Activated CD4-positive, alpha-beta memory T cell treated with anti-CD3 and anti-CD28 coated beads, Interleukin-2, amount 10 ng/mL, durations not matched to agents 7 days and 5 days (primary cell): ENCODE measurements around the gene MAPK8IP1. TPM values are rescaled to one million over a fixed set of nuclear protein-coding genes. Genes with fewer than 3 reads are reported as not detected.

ENCODE experiments used
- CTCF ChIA-PET: fragments of 350-600 bp; sonication (Branson Sonifier 250); formaldehyde crosslinking; loops from one replicate; lab custom pipeline; 2021; ENCODE audit warnings: antibody characterized with exemption, inconsistent platforms; lab: Charles Lee
- POLR2A ChIA-PET: fragments of 350-600 bp; sonication (Branson Sonifier 250); formaldehyde crosslinking; loops from one replicate; lab custom pipeline; 2021; ENCODE audit warnings: antibody characterized with exemption; lab: Charles Lee
- DNase-seq: peaks from one replicate; pipeline ENCODE4 v3.0.0-alpha.2; 2020
- H3K27ac Mint-ChIP-seq: one replicate; pipeline ENCODE4 v1.8.0; 2021; ENCODE audit warnings: mild to moderate bottlenecking, mixed read lengths
- H3K27me3 Mint-ChIP-seq: one replicate; pipeline ENCODE4 v1.8.0; 2021; ENCODE audit warnings: mixed read lengths
- H3K36me3 Mint-ChIP-seq: one replicate; pipeline ENCODE4 v1.8.0; 2021; ENCODE audit warnings: low read depth, mixed read lengths
- H3K4me1 Mint-ChIP-seq: one replicate; pipeline ENCODE4 v1.8.0; 2021; ENCODE audit warnings: mixed read lengths
- H3K4me3 Mint-ChIP-seq: one replicate; pipeline ENCODE4 v1.8.0; 2021; ENCODE audit warnings: mild to moderate bottlenecking, mixed read lengths
- H3K9me3 Mint-ChIP-seq: one replicate; pipeline ENCODE4 v1.8.0; 2021; ENCODE audit warnings: mixed read lengths
- total RNA-seq, 2 experiments: library from RNA; stranded (reverse); gene quantifications; one replicate each; pipeline ENCODE4 v1.2.3, GENCODE V29; 2021

MAPK8IP1 gene
- total RNA-seq, 2 experiments from 2014 or later: 0.48 to 0.50 TPM

- Mint-ChIP-seq H3K36me3 (no peaks in the 10 kb centered on the region), H3K9me3 (no peaks in the 10 kb centered on the region), H3K27me3 (peaks cover 4% of the 10 kb centered on the region), H3K4me1 (peaks cover 7% of the 10 kb centered on the region), H3K4me3 (no peak overlapping the region), H3K27ac (no peak overlapping the region)
- no peak for DNase-seq
- POLR2A ChIA-PET: no interaction called here
- CTCF ChIA-PET: no interaction called here
These were observed 670 bp downstream of the MAPK8IP1 start for GRCh38 chr11:45885921-45886721.

- H3K27ac Mint-ChIP-seq: no peak overlapping the region
- H3K9me3 Mint-ChIP-seq: no peaks in the 10 kb centered on the region
- H3K4me3 Mint-ChIP-seq: no peak overlapping the region
- H3K4me1 Mint-ChIP-seq: peaks cover 7% of the 10 kb centered on the region
- DNase-seq: no peak
- no peaks in the 10 kb centered on the region for H3K36me3 Mint-ChIP-seq
- CTCF ChIA-PET: no interaction called here
- peaks cover 7% of the 10 kb centered on the region for H3K27me3 Mint-ChIP-seq
- POLR2A ChIA-PET: interaction anchor here (1.6 kb wide), 1 partner anchor 30 kb away, joined by 3 read pairs; no protein-coding TSS in a partner anchor
These were observed 1.5 kb downstream of the MAPK8IP1 start for GRCh38 chr11:45886816-45887520.

GRCh38 chr11:45887587-45887986, 2.1 kb downstream of the MAPK8IP1 start:
- no peak overlapping the region for H3K4me3 Mint-ChIP-seq
- no peak overlapping the region for H3K27ac Mint-ChIP-seq
- peaks cover 7% of the 10 kb centered on the region for H3K27me3 Mint-ChIP-seq
- CTCF ChIA-PET: no interaction called here
- peaks cover 7% of the 10 kb centered on the region for H3K4me1 Mint-ChIP-seq
- H3K9me3 Mint-ChIP-seq: no peaks in the 10 kb centered on the region
- POLR2A ChIA-PET: interaction anchor here (1.6 kb wide), 1 partner anchor 30 kb away, joined by 3 read pairs; no protein-coding TSS in a partner anchor
- no peaks in the 10 kb centered on the region for H3K36me3 Mint-ChIP-seq
- no peak for DNase-seq

GRCh38 chr11:45889555-45889954, 4.1 kb downstream of the MAPK8IP1 start:
- ChIA-PET CTCF (interaction anchor here (1.4 kb wide), 2 partner anchors 75 to 118 kb away, joined by 4 to 5 read pairs; no protein-coding TSS in a partner anchor), POLR2A (no interaction called here)
- no peaks in the 10 kb centered on the region for H3K36me3 Mint-ChIP-seq
- H3K9me3 Mint-ChIP-seq: no peaks in the 10 kb centered on the region
- no peak for DNase-seq
- peaks cover 5% of the 10 kb centered on the region for H3K4me1 Mint-ChIP-seq
- H3K27ac Mint-ChIP-seq: no peak overlapping the region
- H3K4me3 Mint-ChIP-seq: no peak overlapping the region
- H3K27me3 Mint-ChIP-seq: peaks cover 5% of the 10 kb centered on the region

- POLR2A ChIA-PET: interaction anchor here (1.7 kb wide), 1 partner anchor 40 kb away, joined by 3 read pairs; no protein-coding TSS in a partner anchor
- DNase-seq: no peak
- H3K9me3 Mint-ChIP-seq: no peaks in the 10 kb centered on the region
- no peak overlapping the region for H3K4me3 Mint-ChIP-seq
- H3K27me3 Mint-ChIP-seq: peaks cover 4% of the 10 kb centered on the region
- CTCF ChIA-PET: interaction anchor here (1.4 to 1.5 kb wide), 3 partner anchors 16 to 118 kb away, joined by 4 to 5 read pairs (median 4); no protein-coding TSS in a partner anchor
- peaks cover 3% of the 10 kb centered on the region for H3K4me1 Mint-ChIP-seq
- no peaks in the 10 kb centered on the region for H3K36me3 Mint-ChIP-seq
- no peak overlapping the region for H3K27ac Mint-ChIP-seq
These were observed 4.5 kb downstream of the MAPK8IP1 start for GRCh38 chr11:45889966-45890365.

GRCh38 chr11:45890886-45891550, 5.6 kb downstream of the MAPK8IP1 start:
- Mint-ChIP-seq H3K4me3 (no peak overlapping the region), H3K36me3 (no peaks in the 10 kb centered on the region), H3K27me3 (peaks cover 4% of the 10 kb centered on the region), H3K27ac (no peak overlapping the region), H3K4me1 (no peaks in the 10 kb centered on the region), H3K9me3 (no peaks in the 10 kb centered on the region)
- no peak for DNase-seq
- ChIA-PET POLR2A (interaction anchor here (1.0 to 1.7 kb wide), 2 partner anchors 25 to 39 kb away, joined by 3 read pairs; no protein-coding TSS in a partner anchor), CTCF (interaction anchor here (1.4 to 1.5 kb wide), 3 partner anchors 17 to 119 kb away, joined by 4 to 5 read pairs (median 4); no protein-coding TSS in a partner anchor)

- H3K27me3 Mint-ChIP-seq: peaks cover 5% of the 10 kb centered on the region
- ChIA-PET CTCF (no interaction called here), POLR2A (no interaction called here)
- no peak overlapping the region for H3K27ac Mint-ChIP-seq
- H3K36me3 Mint-ChIP-seq: no peaks in the 10 kb centered on the region
- no peak for DNase-seq
- H3K9me3 Mint-ChIP-seq: no peaks in the 10 kb centered on the region
- H3K4me1 Mint-ChIP-seq: no peaks in the 10 kb centered on the region
- H3K4me3 Mint-ChIP-seq: no peak overlapping the region
These were observed 7.4 kb downstream of the MAPK8IP1 start for GRCh38 chr11:45892856-45893255.

GRCh38 chr11:45894555-45895247, 9.2 kb downstream of the MAPK8IP1 start:
- peaks cover 6% of the 10 kb centered on the region for H3K4me1 Mint-ChIP-seq
- ChIA-PET CTCF (no interaction called here), POLR2A (no interaction called here)
- H3K36me3 Mint-ChIP-seq: no peaks in the 10 kb centered on the region
- H3K4me3 Mint-ChIP-seq: no peak overlapping the region
- no peak overlapping the region for H3K27ac Mint-ChIP-seq
- DNase-seq: no peak
- H3K27me3 Mint-ChIP-seq: peaks cover 14% of the 10 kb centered on the region
- no peaks in the 10 kb centered on the region for H3K9me3 Mint-ChIP-seq

GRCh38 chr11:45895553-45896259, 10.3 kb downstream of the MAPK8IP1 start:
- Mint-ChIP-seq H3K4me1 (peaks cover 9% of the 10 kb centered on the region), H3K27me3 (peaks cover 18% of the 10 kb centered on the region), H3K4me3 (no peak overlapping the region), H3K27ac (no peak overlapping the region), H3K9me3 (no peaks in the 10 kb centered on the region), H3K36me3 (no peaks in the 10 kb centered on the region)
- CTCF ChIA-PET: no interaction called here
- POLR2A ChIA-PET: interaction anchor here (1.2 kb wide), 1 partner anchor 10 kb away, joined by 3 read pairs; no protein-coding TSS in a partner anchor
- DNase-seq: no peak

GRCh38 chr11:45896422-45896984, 11.1 kb downstream of the MAPK8IP1 start:
- H3K4me1 Mint-ChIP-seq: peaks cover 9% of the 10 kb centered on the region
- H3K9me3 Mint-ChIP-seq: no peaks in the 10 kb centered on the region
- peaks cover 22% of the 10 kb centered on the region for H3K27me3 Mint-ChIP-seq
- CTCF ChIA-PET: interaction anchor here (1.6 kb wide), 1 partner anchor 107 kb away, joined by 3 read pairs; no protein-coding TSS in a partner anchor
- DNase-seq: no peak
- POLR2A ChIA-PET: interaction anchor here (0.9 to 1.2 kb wide), 2 partner anchors 9 to 21 kb away, joined by 3 read pairs; partner anchors contain the start of gene PEX16
- no peaks in the 10 kb centered on the region for H3K36me3 Mint-ChIP-seq
- H3K4me3 Mint-ChIP-seq: no peak overlapping the region
- H3K27ac Mint-ChIP-seq: no peak overlapping the region

GRCh38 chr11:45897556-45897955, 12.1 kb downstream of the MAPK8IP1 start:
- Mint-ChIP-seq H3K4me3 (no peak overlapping the region), H3K4me1 (peaks cover 9% of the 10 kb centered on the region), H3K27me3 (peaks cover 27% of the 10 kb centered on the region), H3K27ac (no peak overlapping the region), H3K9me3 (no peaks in the 10 kb centered on the region), H3K36me3 (no peaks in the 10 kb centered on the region)
- CTCF ChIA-PET: interaction anchor here (1.0 to 1.6 kb wide), 2 partner anchors 9 to 106 kb away, joined by 3 read pairs; no protein-coding TSS in a partner anchor
- POLR2A ChIA-PET: no interaction called here
- no peak for DNase-seq
